ENCODE data around the gene CHKA. TPM values are rescaled to one million over a fixed set of nuclear protein-coding genes. Genes with fewer than 3 reads are reported as not detected.
A peak's percentile ranks its signal among the peaks of the same experiment; 100 is the strongest.

Gene CHKA
- total and polyA plus RNA-seq, 2 experiments from 2014 or later: 3.6 to 4.2 TPM

DNA sequence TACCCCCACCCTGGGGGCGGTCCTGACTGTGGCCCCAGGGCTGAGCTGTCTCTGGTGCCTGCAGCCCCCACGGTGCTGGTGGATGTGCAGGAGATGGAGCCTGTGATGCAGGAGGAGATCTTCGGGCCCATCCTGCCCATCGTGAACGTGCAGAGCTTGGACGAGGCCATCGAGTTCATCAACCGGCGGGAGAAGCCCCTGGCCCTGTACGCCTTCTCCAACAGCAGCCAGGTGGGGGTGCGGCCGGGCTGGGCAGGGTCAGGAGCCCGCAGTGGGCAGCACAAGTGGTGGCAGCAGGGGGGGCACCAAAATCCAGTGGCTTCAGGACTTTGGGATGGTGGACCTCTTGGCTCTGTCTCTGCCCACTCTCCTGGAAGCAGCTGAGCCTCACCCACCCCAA lies 98.7 kb downstream of the CHKA start:
- peaks cover 5% of the 10 kb centered on the region; the same call in 1 of the 2 replicates for H3K79me2 ChIP-seq (ENCODE audit: insufficient read depth)
- no peak overlapping the region for H3K4me2 ChIP-seq (ENCODE audit: unreplicated experiment)
- in situ Hi-C loops (cut with MboI): no loop called here
- H3K4me1 ChIP-seq (ENCODE audit: insufficient read depth): peaks cover 6% of the 10 kb centered on the region
- no peaks in the 10 kb centered on the region for H4K20me1 ChIP-seq (ENCODE audit: insufficient read depth)
- H3F3A ChIP-seq (ENCODE audit: insufficient read depth): peaks cover 5% of the 10 kb centered on the region; the same call in 1 of the 2 replicates
- H3K27ac ChIP-seq: no peak overlapping the region
- no peak overlapping the region for H2AFZ ChIP-seq
- no peaks in the 10 kb centered on the region for H3K27me3 ChIP-seq (replicated peaks; ENCODE audit: insufficient read depth)
- TF ChIP-seq EZH2phosphoT487 (IDR thresholded peaks at IDR 0.05; ENCODE audit: insufficient read depth, low read depth) (no peak), EZH2 (IDR thresholded peaks at IDR 0.05; ENCODE audit: insufficient read depth, poor library complexity, severe bottlenecking) (no peak)
- no peak for DNase-seq
- no peaks in the 10 kb centered on the region; the same call in 1 of the 2 replicates for H3K36me3 ChIP-seq (ENCODE audit: low read depth)
- no peak overlapping the region for H3K4me3 ChIP-seq
- 89 to 93% methylated on average over 13 of the region's 13 CpGs for WGBS, 2 experiments (ENCODE audit: low coverage in 1 of 2, low lambda C conversion rate in 2 of 2, missing lambda C conversion rate in 2 of 2)
- H3K9me2 ChIP-seq (ENCODE audit: insufficient read depth): no peaks in the 10 kb centered on the region
- no peak overlapping the region for H3K9ac ChIP-seq
- no peaks in the 10 kb centered on the region for H3K9me3 ChIP-seq (ENCODE audit: low read depth)

GRCh38 chr11:68021167-68021787 lies 99.9 kb downstream of the CHKA start:
- Histone ChIP-seq H2AFZ (no peak overlapping the region), H3K79me2 (ENCODE audit: insufficient read depth) (no peaks in the 10 kb centered on the region), H3F3A (ENCODE audit: insufficient read depth) (peaks cover 4% of the 10 kb centered on the region; the same call in 1 of the 2 replicates), H3K9me3 (ENCODE audit: low read depth) (no peaks in the 10 kb centered on the region), H3K9ac (no peak overlapping the region), H3K27me3 (replicated peaks; ENCODE audit: insufficient read depth) (no peaks in the 10 kb centered on the region), H3K4me1 (ENCODE audit: insufficient read depth) (0 out of 2 replicates have a peak, but pooled peaks cover 4% of the 10 kb centered on the region), H3K4me3 (no peak overlapping the region), H3K9me2 (ENCODE audit: insufficient read depth) (no peaks in the 10 kb centered on the region), H3K4me2 (ENCODE audit: unreplicated experiment) (no peak overlapping the region), H3K27ac (no peak overlapping the region), H3K36me3 (ENCODE audit: low read depth) (no peaks in the 10 kb centered on the region; the same call in 1 of the 2 replicates), H4K20me1 (ENCODE audit: insufficient read depth) (no peaks in the 10 kb centered on the region)
- TF ChIP-seq EZH2phosphoT487 (IDR thresholded peaks at IDR 0.05; ENCODE audit: insufficient read depth, low read depth) (no peak), EZH2 (IDR thresholded peaks at IDR 0.05; ENCODE audit: insufficient read depth, poor library complexity, severe bottlenecking) (no peak)
- DNase-seq: no peak
- 89 to 90% methylated on average over 27 of the region's 27 CpGs for WGBS, 2 experiments (ENCODE audit: low coverage in 1 of 2, low lambda C conversion rate in 2 of 2, missing lambda C conversion rate in 2 of 2)
- in situ Hi-C loops (cut with MboI): no loop called here

GRCh38 chr11:68020575-68020974 lies 100.6 kb downstream of the CHKA start:
- H3K9ac ChIP-seq: no peak overlapping the region
- TF ChIP-seq EZH2 (IDR thresholded peaks at IDR 0.05; ENCODE audit: insufficient read depth, poor library complexity, severe bottlenecking) (no peak), EZH2phosphoT487 (IDR thresholded peaks at IDR 0.05; ENCODE audit: insufficient read depth, low read depth) (no peak)
- peak; percentile 46 for DNase-seq
- H2AFZ ChIP-seq: no peak overlapping the region
- H3K9me2 ChIP-seq (ENCODE audit: insufficient read depth): no peaks in the 10 kb centered on the region
- H3K79me2 ChIP-seq (ENCODE audit: insufficient read depth): no peaks in the 10 kb centered on the region
- peaks cover 4% of the 10 kb centered on the region; the same call in 1 of the 2 replicates for H3F3A ChIP-seq (ENCODE audit: insufficient read depth)
- H3K4me3 ChIP-seq: no peak overlapping the region
- no peak overlapping the region for H3K4me2 ChIP-seq (ENCODE audit: unreplicated experiment)
- H3K4me1 ChIP-seq (ENCODE audit: insufficient read depth): 0 out of 2 replicates have a peak, but pooled peaks cover 4% of the 10 kb centered on the region
- no peak overlapping the region for H3K27ac ChIP-seq
- in situ Hi-C loops (cut with MboI): no loop called here
- H3K9me3 ChIP-seq (ENCODE audit: low read depth): no peaks in the 10 kb centered on the region
- no peaks in the 10 kb centered on the region for H4K20me1 ChIP-seq (ENCODE audit: insufficient read depth)
- 60 to 74% methylated on average over 10 to 11 of the region's 11 CpGs for whole genome bisulfite sequencing, 2 experiments (ENCODE audit: low coverage in 1 of 2, low lambda C conversion rate in 2 of 2, missing lambda C conversion rate in 2 of 2)
- no peaks in the 10 kb centered on the region for H3K27me3 ChIP-seq (replicated peaks; ENCODE audit: insufficient read depth)
- no peaks in the 10 kb centered on the region; the same call in 1 of the 2 replicates for H3K36me3 ChIP-seq (ENCODE audit: low read depth)

GRCh38 chr11:68019486-68019885 lies 101.7 kb downstream of the CHKA start:
- TF ChIP-seq EZH2 (IDR thresholded peaks at IDR 0.05; ENCODE audit: insufficient read depth, poor library complexity, severe bottlenecking) (no peak), EZH2phosphoT487 (IDR thresholded peaks at IDR 0.05; ENCODE audit: insufficient read depth, low read depth) (no peak)
- 83 to 89% methylated on average over 5 to 12 of the region's 12 CpGs for WGBS, 2 experiments (ENCODE audit: low coverage in 1 of 2, low lambda C conversion rate in 2 of 2, missing lambda C conversion rate in 2 of 2)
- Histone ChIP-seq H3K4me2 (ENCODE audit: unreplicated experiment) (no peak overlapping the region), H3F3A (ENCODE audit: insufficient read depth) (peaks cover 2% of the 10 kb centered on the region; the same call in 1 of the 2 replicates), H3K27me3 (replicated peaks; ENCODE audit: insufficient read depth) (no peaks in the 10 kb centered on the region), H3K9me3 (ENCODE audit: low read depth) (no peaks in the 10 kb centered on the region), H3K36me3 (ENCODE audit: low read depth) (no peaks in the 10 kb centered on the region; the same call in 1 of the 2 replicates), H3K9me2 (ENCODE audit: insufficient read depth) (no peaks in the 10 kb centered on the region), H2AFZ (no peak overlapping the region), H3K27ac (no peak overlapping the region), H4K20me1 (ENCODE audit: insufficient read depth) (no peaks in the 10 kb centered on the region), H3K9ac (no peak overlapping the region), H3K4me3 (no peak overlapping the region), H3K4me1 (ENCODE audit: insufficient read depth) (peaks cover 9% of the 10 kb centered on the region), H3K79me2 (ENCODE audit: insufficient read depth) (no peaks in the 10 kb centered on the region)
- in situ Hi-C loops (cut with MboI): no loop called here
- no peak for DNase-seq
